Measurements from ENCODE around the gene PCDHGA12. TPM values are rescaled to one million over a fixed set of nuclear protein-coding genes. Genes with fewer than 3 reads are reported as not detected.
"Not testable (repeated sequence)": the region's sequence is repeated elsewhere in the genome, so short reads cannot be mapped to it uniquely, and the experiment has no call there.

The PCDHGA12 gene
- total RNA-seq, 1 donor from 2014 or later = 6.5 TPM

- ATAC-seq (no peak), DNase-seq (ENCODE audit: missing footprints) (peak; percentile 67)
- intact Hi-C loops (cut with DNase I) = no loop called here
These were observed 27.6 kb upstream of the PCDHGA12 start, which contains the start of gene PCDHGA9 for GRCh38 chr5:141402553-141403243. TSS of gene PCDHGA9 (plus strand) at chr5:141402778. CDS start at chr5:141402953, 175 bp downstream.

DNA sequence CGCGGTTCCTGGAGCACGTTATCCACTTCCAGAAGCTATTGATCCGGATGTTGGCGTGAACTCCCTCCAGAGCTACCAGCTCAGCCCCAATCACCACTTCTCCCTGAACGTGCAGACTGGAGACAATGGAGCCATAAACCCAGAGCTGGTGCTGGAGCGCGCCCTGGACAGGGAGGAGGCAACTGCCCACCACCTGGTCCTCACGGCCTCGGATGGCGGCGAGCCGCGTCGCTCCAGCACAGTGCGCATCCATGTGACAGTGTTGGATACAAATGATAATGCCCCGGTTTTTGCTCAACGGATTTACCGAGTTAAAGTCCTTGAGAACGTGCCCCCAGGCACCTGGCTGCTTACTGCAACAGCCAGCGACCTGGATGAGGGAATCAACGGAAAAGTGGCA lies 26.9 kb upstream of the PCDHGA12 start:
- no peak for DNase-seq (ENCODE audit: missing footprints)
- intact Hi-C loops (cut with DNase I) = no loop called here
- no peak for ATAC-seq

DNA sequence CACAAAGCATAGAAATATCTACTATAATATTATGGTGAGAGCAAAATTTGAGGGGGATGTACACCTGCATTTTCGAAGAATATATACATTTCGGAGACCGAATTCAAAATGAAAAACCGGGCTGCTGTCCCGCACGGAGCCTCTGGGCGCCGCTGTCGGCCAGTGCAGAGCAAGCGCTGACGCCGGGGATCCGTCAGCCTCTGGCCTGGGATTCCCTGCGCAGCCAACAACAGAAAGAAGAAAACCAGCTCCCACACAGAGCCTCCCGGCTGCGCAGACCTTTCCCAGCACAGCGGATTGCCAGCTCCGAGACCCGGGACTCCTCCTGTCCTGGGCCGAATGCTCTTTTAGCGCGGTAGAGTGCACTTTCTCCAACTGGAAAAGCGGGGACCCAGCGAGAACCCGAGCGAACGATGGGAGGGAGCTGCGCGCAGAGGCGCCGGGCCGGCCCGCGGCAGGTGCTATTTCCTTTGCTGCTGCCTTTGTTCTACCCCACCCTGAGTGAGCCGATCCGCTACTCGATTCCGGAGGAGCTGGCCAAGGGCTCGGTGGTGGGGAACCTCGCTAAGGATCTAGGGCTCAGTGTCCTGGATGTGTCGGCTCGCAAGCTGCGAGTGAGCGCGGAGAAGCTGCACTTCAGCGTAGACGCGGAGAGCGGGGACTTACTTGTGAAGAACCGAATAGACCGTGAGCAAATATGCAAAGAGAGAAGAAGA lies 22.4 kb upstream of the PCDHGA12 start, which contains the start of gene PCDHGB6:
Gene PCDHGB6 (plus strand): TSS at position 232 of the 716 bp plus-strand sequence. CDS start 182 bp downstream, at position 414.
- DNase-seq (ENCODE audit: missing footprints) (peak; percentile 81), ATAC-seq (peak; percentile 79)
- intact Hi-C loops (cut with DNase I) = not testable (repeated sequence)

- ATAC-seq = no peak
- intact Hi-C loops (cut with DNase I) = loop anchor here (5.0 kb wide), 1 partner anchor 37 kb away; the partner anchor contains the start of genes PCDHGA6 and PCDHGB3
- DNase-seq (ENCODE audit: missing footprints) = no peak
These were observed 20.6 kb upstream of the PCDHGA12 start for GRCh38 chr5:141409598-141410306.

GRCh38 chr5:141411575-141411974 lies 18.7 kb upstream of the PCDHGA12 start:
- no peak for ATAC-seq
- intact Hi-C loops (cut with DNase I) = loop anchor here (5.0 kb wide), 1 partner anchor 39 kb away; the partner anchor contains the start of genes PCDHGA6 and PCDHGB3
- no peak for DNase-seq (ENCODE audit: missing footprints)

DNA sequence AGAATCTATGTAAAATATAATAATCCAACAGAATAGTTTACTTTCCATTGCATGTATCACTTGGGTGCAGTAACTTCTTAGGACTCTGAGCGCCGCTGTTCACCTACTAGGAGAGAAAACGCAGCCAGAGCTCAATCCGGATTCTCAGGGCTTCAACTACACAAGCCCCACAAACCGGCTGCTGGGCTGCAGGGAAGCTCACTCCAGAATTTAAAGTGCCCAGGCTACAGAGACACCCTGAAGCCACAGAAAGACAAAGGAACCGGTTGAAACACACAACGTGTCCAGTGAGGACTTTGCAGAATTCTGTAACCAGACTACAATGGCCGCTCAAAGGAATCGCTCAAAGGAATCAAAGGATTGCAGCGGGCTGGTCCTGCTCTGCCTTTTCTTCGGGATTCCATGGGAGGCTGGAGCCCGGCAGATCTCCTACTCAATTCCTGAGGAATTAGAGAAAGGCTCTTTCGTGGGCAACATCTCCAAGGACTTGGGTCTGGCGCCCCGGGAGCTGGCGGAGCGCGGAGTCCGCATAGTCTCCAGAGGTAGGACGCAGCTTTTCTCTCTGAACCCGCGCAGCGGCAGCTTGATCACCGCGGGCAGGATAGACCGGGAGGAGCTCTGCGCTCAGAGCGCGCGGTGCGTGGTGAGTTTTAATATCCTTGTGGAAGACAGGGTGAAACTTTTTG lies 17.3 kb upstream of the PCDHGA12 start, which contains the start of gene PCDHGA10:
Gene PCDHGA10 (plus strand): TSS at position 134 of the 686 bp plus-strand sequence. CDS start 189 bp downstream, at position 323.
- peak; percentile 50 for ATAC-seq
- no peak for DNase-seq (ENCODE audit: missing footprints)
- intact Hi-C loops (cut with DNase I) = loop anchor here (5.0 kb wide), 1 partner anchor 41 kb away; the partner anchor contains the start of genes PCDHGA6 and PCDHGB3

GRCh38 chr5:141413540-141414069 lies 16.7 kb upstream of the PCDHGA12 start:
- intact Hi-C loops (cut with DNase I) = loop anchor here (5.0 kb wide), 1 partner anchor 41 kb away; the partner anchor contains the start of genes PCDHGA6 and PCDHGB3

DNA sequence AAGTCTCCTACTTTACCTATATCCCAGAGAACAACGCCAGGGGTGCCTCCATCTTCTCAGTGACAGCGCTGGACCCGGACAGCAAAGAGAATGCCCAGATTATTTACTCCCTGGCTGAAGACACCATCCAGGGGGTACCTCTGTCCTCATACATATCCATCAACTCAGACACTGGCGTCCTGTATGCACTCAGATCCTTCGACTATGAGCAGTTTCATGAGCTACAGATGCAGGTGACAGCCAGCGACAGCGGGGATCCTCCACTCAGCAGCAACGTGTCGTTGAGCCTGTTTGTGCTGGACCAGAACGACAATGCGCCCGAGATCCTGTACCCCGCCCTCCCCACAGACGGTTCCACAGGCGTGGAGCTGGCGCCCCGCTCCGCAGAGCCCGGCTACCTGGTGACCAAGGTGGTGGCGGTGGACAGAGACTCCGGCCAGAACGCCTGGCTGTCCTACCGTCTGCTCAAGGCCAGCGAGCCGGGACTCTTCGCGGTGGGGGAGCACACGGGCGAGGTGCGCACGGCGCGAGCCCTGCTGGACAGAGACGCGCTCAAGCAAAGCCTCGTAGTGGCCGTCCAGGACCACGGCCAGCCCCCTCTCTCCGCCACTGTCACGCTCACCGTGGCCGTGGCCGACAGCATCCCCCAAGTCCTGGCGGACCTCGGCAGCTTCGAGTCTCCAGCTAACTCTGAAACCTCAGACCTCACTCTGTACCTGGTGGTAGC lies 15.6 kb upstream of the PCDHGA12 start:
- intact Hi-C loops (cut with DNase I) = loop anchor here (5.0 kb wide), 1 partner anchor 42 kb away; the partner anchor contains the start of genes PCDHGA6 and PCDHGB3
- DNase-seq (ENCODE audit: missing footprints); ATAC-seq: not testable (repeated sequence)

More at GRCh38 chr5:141413540-141414069, 16.7 kb upstream of the PCDHGA12 start:
- peak; percentile 22 for ATAC-seq
- DNase-seq (ENCODE audit: missing footprints) = no peak

DNA sequence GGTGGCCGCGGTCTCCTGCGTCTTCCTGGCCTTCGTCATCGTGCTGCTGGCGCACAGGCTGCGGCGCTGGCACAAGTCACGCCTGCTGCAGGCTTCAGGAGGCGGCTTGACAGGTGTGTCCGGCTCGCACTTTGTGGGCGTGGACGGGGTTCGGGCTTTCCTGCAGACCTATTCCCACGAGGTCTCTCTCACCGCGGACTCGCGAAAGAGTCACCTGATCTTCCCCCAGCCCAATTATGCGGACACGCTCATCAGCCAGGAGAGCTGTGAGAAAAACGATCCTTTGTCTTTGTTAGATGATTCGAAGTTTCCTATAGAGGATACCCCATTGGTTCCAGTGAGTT lies 15.1 kb upstream of the PCDHGA12 start:
- ATAC-seq; intact Hi-C loops (cut with DNase I): not testable (repeated sequence)
- peak; percentile 65 for DNase-seq (ENCODE audit: missing footprints)

GRCh38 chr5:141417494-141418172 lies 12.7 kb upstream of the PCDHGA12 start, which contains the start of gene PCDHGB7:
TSS of gene PCDHGB7 (plus strand) at chr5:141417677. CDS start at chr5:141417860, 183 bp downstream.
- ATAC-seq (peak; percentile 92), DNase-seq (ENCODE audit: missing footprints) (peak; percentile 89)

GRCh38 chr5:141419074-141419880 lies 11.0 kb upstream of the PCDHGA12 start:
- DNase-seq (ENCODE audit: missing footprints) = no peak
- ATAC-seq = no peak
- intact Hi-C loops (cut with DNase I) = no loop called here

More at GRCh38 chr5:141417494-141418172, 12.7 kb upstream of the PCDHGA12 start, which contains the start of gene PCDHGB7:
- intact Hi-C loops (cut with DNase I) = loop anchor here (2.0 kb wide), 2 partner anchors 107 to 141 kb away; no protein-coding TSS in a partner anchor

DNA sequence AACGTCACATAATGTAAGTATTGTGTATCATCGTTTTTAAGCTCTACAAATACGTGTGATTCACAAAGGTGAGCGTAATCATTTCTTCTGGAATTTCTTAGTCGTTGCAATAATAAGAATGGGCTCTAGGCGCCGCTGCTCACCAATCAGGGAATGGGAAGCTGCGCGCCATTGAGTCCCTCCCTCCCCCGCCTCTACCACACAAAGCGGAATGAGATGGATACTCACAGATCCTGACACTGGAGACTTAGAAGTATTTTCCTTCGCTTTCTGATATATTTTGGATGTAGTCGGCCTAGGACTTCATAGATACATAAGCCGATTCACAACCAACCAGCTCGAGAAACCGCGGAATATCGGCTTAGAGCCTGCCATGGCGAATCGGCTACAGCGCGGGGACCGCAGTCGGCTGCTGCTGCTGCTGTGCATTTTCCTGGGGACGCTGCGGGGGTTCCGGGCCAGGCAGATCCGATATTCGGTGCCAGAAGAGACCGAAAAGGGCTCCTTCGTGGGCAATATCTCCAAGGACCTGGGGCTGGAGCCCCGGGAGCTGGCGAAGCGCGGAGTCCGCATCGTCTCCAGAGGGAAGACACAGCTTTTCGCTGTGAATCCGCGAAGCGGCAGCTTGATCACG lies 9.3 kb upstream of the PCDHGA12 start, which contains the start of gene PCDHGA11:
Gene PCDHGA11 (plus strand): TSS at position 197 of the 634 bp plus-strand sequence. CDS start 177 bp downstream, at position 374.
- DNase-seq (ENCODE audit: missing footprints) = no peak
- no peak for ATAC-seq
- intact Hi-C loops (cut with DNase I) = no loop called here

- intact Hi-C loops (cut with DNase I) = no loop called here
- ATAC-seq = no peak
- no peak for DNase-seq (ENCODE audit: missing footprints)
These were observed 8.8 kb upstream of the PCDHGA12 start for GRCh38 chr5:141421489-141421855.

GRCh38 chr5:141422742-141423291 lies 7.5 kb upstream of the PCDHGA12 start:
- intact Hi-C loops (cut with DNase I) = no loop called here
- no peak for ATAC-seq
- DNase-seq (ENCODE audit: missing footprints) = no peak
